BJ (cell line): ENCODE measurements around the gene FOXP1. TPM values are rescaled to one million over a fixed set of nuclear protein-coding genes. Genes with fewer than 3 reads are reported as not detected.

Source experiments
- CTCF ChIA-PET: fragments of 350-600 bp; formaldehyde crosslinking; extraction: SDS; loops from one replicate; lab custom pipeline; 2021; ENCODE audit warnings: antibody characterized with exemption, inconsistent platforms; lab: Yijun Ruan, JAX
- POLR2A ChIA-PET: fragments of 300-600 bp; sonication (Branson Sonifier 250); formaldehyde crosslinking; extraction: SDS; loops from one replicate; lab custom pipeline; 2021; ENCODE audit warnings: antibody characterized with exemption; lab: Charles Lee
- DNase-seq: peaks from one replicate; pipeline ENCODE4 v3.0.0-alpha.2; 2011; ENCODE audit warnings: low read depth
- H3K27me3 ChIP-seq: 2 replicates; pipeline ENCODE4 v1.6.0; 2011; ENCODE audit warnings: low read length; ENCODE audit not compliant: control insufficient read depth, insufficient read depth
- H3K36me3 ChIP-seq: 2 replicates; pipeline ENCODE4 v1.5.1; 2011; ENCODE audit warnings: low read length; ENCODE audit not compliant: control insufficient read depth, insufficient read depth
- H3K4me3 ChIP-seq: 2 replicates; pipeline ENCODE4 v1.5.1; 2011; ENCODE audit warnings: low read depth, mild to moderate bottlenecking, control low read depth, low read length
- polyA plus RNA-seq: library from polyadenylated mRNA; depleted of rRNA; stranded (reverse); fragments of >200 nt; gene quantifications from 2 replicates; pipeline ENCODE4 v1.2.3, GENCODE V29; 2011
- TF ChIP-seq, protein P1 (sequence below): IDR thresholded peaks from 2 replicates; pipeline ENCODE4 v1.5.1; 2011; ENCODE audit warnings: low read depth, mild to moderate bottlenecking, control low read depth, inconsistent platforms, low read length, moderate library complexity; ENCODE audit not compliant: insufficient read depth

The FOXP1 gene
- polyA plus RNA-seq, 1 experiment: 37.0 TPM

DNA sequence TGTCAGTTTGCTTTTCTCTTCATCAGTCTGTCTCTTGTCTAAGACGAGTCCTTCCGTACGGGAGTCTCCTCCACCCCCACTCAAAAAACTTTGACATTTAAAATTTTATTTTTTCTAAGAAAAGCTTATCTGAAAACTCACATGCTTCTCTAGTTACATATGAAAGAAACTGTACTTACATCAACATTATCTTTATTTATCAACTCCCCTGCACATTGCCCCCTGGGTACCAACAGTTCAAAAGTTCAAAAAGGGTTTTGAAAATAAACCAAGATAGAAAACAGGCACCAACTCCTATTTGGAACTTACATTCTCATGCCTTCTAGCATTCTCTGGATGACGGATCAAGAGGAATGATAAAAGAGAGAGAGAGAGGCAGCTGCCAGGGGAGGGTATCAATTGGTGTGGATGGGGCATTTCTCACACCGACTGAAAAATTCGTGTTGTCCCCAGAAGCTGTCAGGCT, 182.5 kb downstream of the FOXP1 start:
- no peaks in the 10 kb centered on the region for H3K36me3 ChIP-seq
- ChIA-PET POLR2A (no interaction called here), CTCF (no interaction called here)
- DNase-seq: no peak
- no peaks in the 10 kb centered on the region for H3K27me3 ChIP-seq
- TF ChIP-seq, protein P1, sequence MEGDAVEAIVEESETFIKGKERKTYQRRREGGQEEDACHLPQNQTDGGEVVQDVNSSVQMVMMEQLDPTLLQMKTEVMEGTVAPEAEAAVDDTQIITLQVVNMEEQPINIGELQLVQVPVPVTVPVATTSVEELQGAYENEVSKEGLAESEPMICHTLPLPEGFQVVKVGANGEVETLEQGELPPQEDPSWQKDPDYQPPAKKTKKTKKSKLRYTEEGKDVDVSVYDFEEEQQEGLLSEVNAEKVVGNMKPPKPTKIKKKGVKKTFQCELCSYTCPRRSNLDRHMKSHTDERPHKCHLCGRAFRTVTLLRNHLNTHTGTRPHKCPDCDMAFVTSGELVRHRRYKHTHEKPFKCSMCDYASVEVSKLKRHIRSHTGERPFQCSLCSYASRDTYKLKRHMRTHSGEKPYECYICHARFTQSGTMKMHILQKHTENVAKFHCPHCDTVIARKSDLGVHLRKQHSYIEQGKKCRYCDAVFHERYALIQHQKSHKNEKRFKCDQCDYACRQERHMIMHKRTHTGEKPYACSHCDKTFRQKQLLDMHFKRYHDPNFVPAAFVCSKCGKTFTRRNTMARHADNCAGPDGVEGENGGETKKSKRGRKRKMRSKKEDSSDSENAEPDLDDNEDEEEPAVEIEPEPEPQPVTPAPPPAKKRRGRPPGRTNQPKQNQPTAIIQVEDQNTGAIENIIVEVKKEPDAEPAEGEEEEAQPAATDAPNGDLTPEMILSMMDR: no peak
- no peak overlapping the region for H3K4me3 ChIP-seq

DNA sequence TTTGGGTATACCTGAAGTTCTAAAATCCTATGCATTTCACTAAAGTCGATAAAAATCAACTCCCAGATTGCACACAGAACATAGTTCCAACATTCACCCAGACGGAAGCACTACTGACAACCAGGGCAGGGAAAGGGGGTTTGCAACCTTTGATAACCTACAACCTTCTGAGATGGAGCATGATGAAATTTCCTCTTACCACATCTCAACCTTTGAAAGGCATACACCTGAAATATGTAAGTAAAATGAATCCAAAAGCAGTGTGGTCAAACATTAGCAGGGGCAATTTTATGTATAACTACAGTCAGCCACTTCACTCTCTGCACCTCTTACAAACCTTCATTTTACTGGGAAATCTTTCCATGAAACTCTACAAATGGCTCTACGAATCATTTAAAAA, 184.1 kb downstream of the FOXP1 start:
- no peaks in the 10 kb centered on the region for H3K36me3 ChIP-seq
- ChIA-PET CTCF (interaction anchor here (1.0 kb wide), 1 partner anchor 361 kb away, joined by 3 read pairs; no protein-coding TSS in a partner anchor), POLR2A (no interaction called here)
- TF ChIP-seq, protein P1: no peak
- no peaks in the 10 kb centered on the region for H3K27me3 ChIP-seq
- H3K4me3 ChIP-seq: no peak overlapping the region
- no peak for DNase-seq

- Histone ChIP-seq H3K36me3 (no peaks in the 10 kb centered on the region), H3K4me3 (no peak overlapping the region), H3K27me3 (no peaks in the 10 kb centered on the region)
- POLR2A ChIA-PET: no interaction called here
- TF ChIP-seq, protein P1: no peak
- CTCF ChIA-PET: interaction anchor here (0.8 to 4.1 kb wide), 8 partner anchors 12 to 360 kb away, joined by 3 to 21 read pairs (median 8); no protein-coding TSS in a partner anchor
- DNase-seq: no peak
These were observed 185.2 kb downstream of the FOXP1 start for GRCh38 chr3:71398157-71398836.

DNA sequence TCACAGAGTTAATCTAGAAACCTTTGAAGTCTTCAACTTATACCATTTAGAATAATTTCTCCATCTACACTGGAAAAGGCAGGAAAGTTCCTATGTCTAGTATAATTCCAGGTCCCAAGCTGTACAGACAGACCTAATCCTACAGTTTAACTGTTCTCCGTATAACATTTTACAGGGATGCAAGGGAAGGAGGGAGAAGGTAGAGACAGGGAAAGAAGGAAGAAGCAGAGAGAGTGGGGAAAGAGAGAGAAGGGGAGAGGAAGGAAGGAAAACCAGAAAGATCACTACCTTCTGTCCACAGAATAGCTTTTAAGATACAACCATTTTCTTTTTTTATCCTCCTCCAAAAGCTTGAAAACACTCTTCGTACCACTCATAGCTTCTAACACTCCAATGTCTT, 185.8 kb downstream of the FOXP1 start:
- no peaks in the 10 kb centered on the region for H3K36me3 ChIP-seq
- TF ChIP-seq, protein P1: no peak
- H3K4me3 ChIP-seq: no peak overlapping the region
- H3K27me3 ChIP-seq: no peaks in the 10 kb centered on the region
- ChIA-PET CTCF (interaction anchor here (0.6 to 4.1 kb wide), 17 partner anchors 8 to 678 kb away, joined by 3 to 21 read pairs (median 3); partner anchors contain the start of gene FOXP1), POLR2A (no interaction called here)
- no peak for DNase-seq

GRCh38 chr3:71397046-71397445, 186.5 kb downstream of the FOXP1 start:
- POLR2A ChIA-PET: no interaction called here
- H3K36me3 ChIP-seq: no peaks in the 10 kb centered on the region
- TF ChIP-seq, protein P1: peak; percentile 60
- no peak for DNase-seq
- H3K4me3 ChIP-seq: no peak overlapping the region
- H3K27me3 ChIP-seq: no peaks in the 10 kb centered on the region
- CTCF ChIA-PET: interaction anchor here (0.6 to 4.1 kb wide), 18 partner anchors 8 to 677 kb away, joined by 3 to 21 read pairs (median 3); partner anchors contain the start of gene FOXP1
